HG03565 (cell line): ENCODE results near the gene FAM107B.
A peak's percentile ranks its signal among the peaks of the same experiment; 100 is the strongest.

Experiments used
- ATAC-seq: cut with Tn5 transposase; IDR thresholded peaks from one replicate; pipeline ENCODE4 v1.9.1; 2021; ENCODE audit warnings: mild to moderate bottlenecking, moderate library complexity; ENCODE audit not compliant: unreplicated experiment

The FAM107B gene

GRCh38 chr10:14779001-14779651 lies 4.4 kb upstream of the FAM107B start:
- ATAC-seq, result no peak

DNA sequence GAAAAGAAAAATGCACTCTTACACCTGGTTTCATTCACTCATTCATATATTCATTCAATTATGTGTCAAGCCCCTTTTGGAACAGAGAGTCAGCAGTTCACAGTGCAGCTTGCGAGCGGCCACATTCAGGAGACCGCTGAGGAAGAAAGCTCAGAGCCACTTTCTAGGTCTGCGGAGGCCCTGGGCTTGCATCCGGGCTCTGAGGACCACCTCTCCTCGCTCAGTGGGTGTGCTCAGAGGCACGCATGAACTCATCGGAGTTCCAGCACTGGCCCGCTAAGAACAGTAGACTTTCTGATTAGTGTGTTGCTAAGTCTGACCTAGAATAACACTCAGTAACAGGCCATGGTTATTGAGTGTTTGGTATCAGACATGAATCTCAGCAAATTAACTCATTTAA lies 1.8 kb upstream of the FAM107B start:
- ATAC-seq, result no peak

- no peak for ATAC-seq
These were observed 959 bp upstream of the FAM107B start for GRCh38 chr10:14775656-14776055.

- ATAC-seq, result no peak
These were observed 500 bp downstream of the FAM107B start for GRCh38 chr10:14774214-14774580.

DNA sequence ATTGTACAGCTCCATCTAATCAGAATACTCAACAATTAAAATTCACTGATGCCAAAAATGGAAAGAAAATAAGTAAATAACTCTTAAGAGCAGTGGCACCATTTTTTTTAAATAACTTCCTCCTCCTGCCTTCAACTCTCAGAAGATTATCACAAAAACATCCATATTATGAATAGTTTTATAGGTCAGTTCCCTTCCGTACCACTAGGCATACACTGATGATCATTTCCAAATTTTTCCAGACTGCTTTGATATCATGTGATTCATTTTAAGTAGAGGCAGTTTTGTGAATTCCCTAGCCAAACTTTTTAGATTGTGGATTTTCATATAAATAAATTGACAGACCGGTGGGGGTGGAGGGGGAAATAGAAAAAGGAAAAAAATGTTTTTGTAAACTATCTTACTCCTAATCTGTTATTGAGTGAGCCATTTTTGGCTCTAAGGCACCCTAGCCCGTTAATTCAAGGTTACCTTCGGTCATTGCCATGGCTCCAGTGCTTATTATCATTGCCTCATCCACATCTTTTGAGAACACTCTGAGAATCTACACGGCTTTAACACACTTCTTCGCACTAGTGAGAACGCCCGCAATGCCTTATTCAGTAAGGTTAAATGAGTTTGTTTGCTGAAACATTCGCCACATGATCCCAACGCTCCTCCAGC lies 1.0 kb downstream of the FAM107B start:
- no peak for ATAC-seq

DNA sequence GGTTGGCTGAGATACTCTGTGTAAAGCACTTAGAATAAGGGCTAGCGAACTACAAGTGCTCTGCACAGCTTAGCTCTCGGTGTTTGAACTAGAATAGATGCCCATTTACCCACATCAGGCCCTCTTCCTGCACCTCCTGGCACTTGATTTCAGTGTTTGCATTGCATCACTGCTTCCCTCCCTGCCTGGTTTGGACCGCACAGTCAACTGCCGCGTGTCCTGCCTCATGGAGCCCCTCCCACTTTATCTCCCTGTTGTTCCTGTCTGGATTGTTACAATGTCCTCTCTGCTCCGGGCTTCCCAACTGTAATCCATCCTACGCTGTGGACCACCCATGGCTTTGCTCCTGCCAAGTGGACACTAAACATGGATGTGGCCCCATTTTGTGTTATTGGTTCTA lies 2.3 kb downstream of the FAM107B start:
- no peak for ATAC-seq

- no peak for ATAC-seq
These were observed 3.8 kb downstream of the FAM107B start for GRCh38 chr10:14770927-14771326.

DNA sequence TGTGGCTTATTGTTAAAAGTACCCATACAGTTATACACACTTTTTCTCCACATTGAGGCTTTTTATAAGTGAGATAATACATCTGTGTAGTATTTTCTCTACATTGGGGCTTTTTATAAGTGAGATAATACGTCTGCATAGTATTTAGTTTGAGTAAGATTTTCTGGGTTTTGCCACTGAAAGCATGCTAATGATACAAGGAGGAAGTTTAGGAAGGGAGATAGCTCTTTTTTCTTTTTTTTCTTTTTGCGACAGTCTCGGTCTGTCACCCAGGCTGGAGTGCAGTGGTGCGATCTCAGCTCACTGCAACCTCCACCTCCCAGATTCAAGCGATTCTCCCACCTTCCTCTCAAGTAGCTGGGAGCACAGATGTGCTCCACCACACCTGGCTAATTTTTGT lies 13.3 kb downstream of the FAM107B start:
- no peak for ATAC-seq

- ATAC-seq, result no peak
These were observed 15.6 kb downstream of the FAM107B start for GRCh38 chr10:14758994-14759664.

- ATAC-seq, result no peak
These were observed 16.2 kb downstream of the FAM107B start for GRCh38 chr10:14758451-14758850.

GRCh38 chr10:14757986-14758385 lies 16.7 kb downstream of the FAM107B start:
- no peak for ATAC-seq

GRCh38 chr10:14757394-14757793 lies 17.3 kb downstream of the FAM107B start:
- ATAC-seq, result no peak

DNA sequence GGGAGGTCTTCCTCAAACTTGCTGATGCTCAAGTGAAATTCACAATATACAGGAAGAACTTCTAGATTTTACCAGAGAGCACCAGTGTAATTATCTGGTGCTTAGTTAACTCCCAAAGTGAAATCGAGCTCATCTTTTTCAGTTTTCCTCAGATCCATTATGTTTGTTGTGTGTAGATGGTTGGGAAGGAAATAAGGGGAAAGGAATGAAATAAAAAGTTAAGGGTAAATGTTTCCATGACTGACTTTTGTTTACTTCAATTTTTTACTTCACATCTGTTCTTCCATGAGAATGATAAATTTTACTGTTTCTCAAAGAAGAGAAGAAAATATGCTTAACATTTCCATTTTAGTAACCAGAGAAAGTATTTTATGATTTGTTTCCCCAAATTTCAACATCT lies 21.3 kb downstream of the FAM107B start:
- ATAC-seq, result no peak

GRCh38 chr10:14751921-14752320 lies 22.8 kb downstream of the FAM107B start:
- ATAC-seq, result no peak

GRCh38 chr10:14751014-14751896 lies 23.4 kb downstream of the FAM107B start:
- no peak for ATAC-seq

- no peak for ATAC-seq
These were observed 25.5 kb downstream of the FAM107B start for GRCh38 chr10:14749070-14749809.

- ATAC-seq, result no peak
These were observed 26.3 kb downstream of the FAM107B start for GRCh38 chr10:14748441-14748840.

GRCh38 chr10:14742815-14743214 lies 31.9 kb downstream of the FAM107B start:
- ATAC-seq, result peak; percentile 75

DNA sequence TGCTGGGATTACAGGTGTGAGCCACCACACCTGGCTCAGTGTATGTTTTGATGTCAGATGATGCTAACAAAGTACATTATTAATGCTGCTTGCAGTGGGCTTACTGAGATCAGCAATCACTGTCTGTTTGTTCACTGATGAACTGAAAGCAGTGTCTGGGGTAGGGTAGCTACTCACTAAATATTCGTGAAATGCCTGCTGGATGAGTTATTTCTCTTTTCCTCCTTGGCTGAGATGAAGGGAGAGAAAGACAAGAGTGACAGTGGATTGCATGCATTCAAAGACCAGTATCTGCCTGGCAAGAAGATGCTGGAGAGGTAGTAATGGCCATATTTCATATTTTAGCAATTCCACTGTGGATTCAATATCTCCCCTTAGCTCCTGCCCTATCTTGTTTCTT lies 32.3 kb downstream of the FAM107B start:
- ATAC-seq, result no peak

DNA sequence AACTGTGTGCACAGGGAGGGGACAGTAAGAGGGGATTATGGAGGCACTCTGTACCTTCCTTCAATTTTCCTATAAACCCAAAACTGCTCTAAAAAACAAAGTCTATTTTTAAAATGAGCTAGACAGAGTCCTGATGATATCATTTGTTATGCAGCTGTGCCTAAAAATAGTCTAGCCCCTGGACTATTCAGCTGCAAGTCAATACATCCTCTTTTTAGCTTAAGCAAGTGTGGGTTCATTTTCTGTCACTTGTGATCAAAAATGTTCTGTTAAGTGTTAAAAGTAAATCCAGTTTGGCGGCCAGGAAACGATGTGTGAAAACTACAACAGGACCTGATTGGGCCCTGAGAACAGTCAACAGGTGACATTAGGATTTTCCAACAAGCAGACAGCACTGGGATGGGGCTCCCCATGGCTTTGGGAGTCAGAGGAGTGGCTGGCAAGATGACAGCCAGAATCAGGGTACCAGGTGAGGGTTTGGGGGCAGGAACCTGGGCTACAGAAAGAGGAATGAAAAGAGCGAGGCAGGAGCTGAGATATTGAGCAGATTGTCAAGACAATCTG lies 33.9 kb downstream of the FAM107B start:
- peak; percentile 48 for ATAC-seq
